Measurements from ENCODE around the gene PCID2. TPM values are rescaled to one million over a fixed set of nuclear protein-coding genes. Genes with fewer than 3 reads are reported as not detected.

PCID2 gene
- total RNA-seq, 1 experiment from 2014 or later, result 39.7 TPM

DNA sequence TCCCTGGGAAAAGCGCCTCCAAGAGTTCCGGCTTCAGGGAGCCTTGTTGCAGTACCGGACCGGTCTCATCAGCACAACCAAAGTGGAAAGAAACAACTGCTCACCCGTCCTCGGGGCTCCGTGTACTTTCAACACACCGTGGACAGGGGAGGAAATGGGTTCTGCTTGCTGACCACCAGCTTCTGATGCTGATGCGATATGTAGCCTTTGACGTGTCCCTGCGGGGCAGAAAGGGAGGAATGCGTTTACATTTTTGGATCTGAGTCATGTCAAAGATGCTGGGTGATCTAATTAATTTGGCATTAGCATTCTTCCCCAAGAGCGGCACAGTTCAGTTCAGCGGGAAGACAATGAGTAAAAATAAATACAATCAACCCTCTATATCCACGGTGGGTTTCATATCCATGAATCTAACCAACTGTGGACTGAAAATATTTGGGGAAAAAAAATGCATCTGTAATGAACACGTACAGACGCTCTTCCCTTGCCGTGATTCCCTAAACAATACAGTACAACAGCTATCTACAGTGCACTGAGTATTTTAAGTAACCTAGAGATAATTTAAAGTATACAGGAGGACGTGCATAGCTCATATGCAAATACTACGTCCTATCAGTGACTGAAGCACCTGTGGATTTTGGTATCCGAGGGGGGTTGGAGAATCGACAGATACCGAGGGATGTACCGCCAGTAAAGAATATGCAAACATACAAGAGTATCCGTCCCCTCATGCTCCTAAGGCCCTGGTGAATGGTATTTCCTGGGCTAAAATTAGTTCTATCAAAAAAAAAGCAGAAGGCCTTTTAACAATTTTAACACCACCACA lies 30.2 kb downstream of the PCID2 start:
- H3K36me3 ChIP-seq (ENCODE audit: control insufficient read depth, insufficient read depth, low read length), result peaks cover 8% of the 10 kb centered on the region; the same call in 1 of the 2 replicates
- no peaks in the 10 kb centered on the region for H3K27me3 ChIP-seq (ENCODE audit: control insufficient read depth, insufficient read depth, low read length)
- TF ChIP-seq SIN3A (IDR thresholded peaks at IDR 0.05; ENCODE audit: borderline replicate concordance, insufficient read depth, low read depth, low read length) (no peak), TCF7L2 (IDR thresholded peaks at IDR 0.05; ENCODE audit: low read depth, low read length) (no peak), POLR2AphosphoS5 (IDR thresholded peaks at IDR 0.05; ENCODE audit: low read depth, low read length) (no peak)
- TF ChIP-seq, protein P1, sequence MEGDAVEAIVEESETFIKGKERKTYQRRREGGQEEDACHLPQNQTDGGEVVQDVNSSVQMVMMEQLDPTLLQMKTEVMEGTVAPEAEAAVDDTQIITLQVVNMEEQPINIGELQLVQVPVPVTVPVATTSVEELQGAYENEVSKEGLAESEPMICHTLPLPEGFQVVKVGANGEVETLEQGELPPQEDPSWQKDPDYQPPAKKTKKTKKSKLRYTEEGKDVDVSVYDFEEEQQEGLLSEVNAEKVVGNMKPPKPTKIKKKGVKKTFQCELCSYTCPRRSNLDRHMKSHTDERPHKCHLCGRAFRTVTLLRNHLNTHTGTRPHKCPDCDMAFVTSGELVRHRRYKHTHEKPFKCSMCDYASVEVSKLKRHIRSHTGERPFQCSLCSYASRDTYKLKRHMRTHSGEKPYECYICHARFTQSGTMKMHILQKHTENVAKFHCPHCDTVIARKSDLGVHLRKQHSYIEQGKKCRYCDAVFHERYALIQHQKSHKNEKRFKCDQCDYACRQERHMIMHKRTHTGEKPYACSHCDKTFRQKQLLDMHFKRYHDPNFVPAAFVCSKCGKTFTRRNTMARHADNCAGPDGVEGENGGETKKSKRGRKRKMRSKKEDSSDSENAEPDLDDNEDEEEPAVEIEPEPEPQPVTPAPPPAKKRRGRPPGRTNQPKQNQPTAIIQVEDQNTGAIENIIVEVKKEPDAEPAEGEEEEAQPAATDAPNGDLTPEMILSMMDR (IDR thresholded peaks at IDR 0.05), result no peak
- TF ChIP-seq, protein P2, sequence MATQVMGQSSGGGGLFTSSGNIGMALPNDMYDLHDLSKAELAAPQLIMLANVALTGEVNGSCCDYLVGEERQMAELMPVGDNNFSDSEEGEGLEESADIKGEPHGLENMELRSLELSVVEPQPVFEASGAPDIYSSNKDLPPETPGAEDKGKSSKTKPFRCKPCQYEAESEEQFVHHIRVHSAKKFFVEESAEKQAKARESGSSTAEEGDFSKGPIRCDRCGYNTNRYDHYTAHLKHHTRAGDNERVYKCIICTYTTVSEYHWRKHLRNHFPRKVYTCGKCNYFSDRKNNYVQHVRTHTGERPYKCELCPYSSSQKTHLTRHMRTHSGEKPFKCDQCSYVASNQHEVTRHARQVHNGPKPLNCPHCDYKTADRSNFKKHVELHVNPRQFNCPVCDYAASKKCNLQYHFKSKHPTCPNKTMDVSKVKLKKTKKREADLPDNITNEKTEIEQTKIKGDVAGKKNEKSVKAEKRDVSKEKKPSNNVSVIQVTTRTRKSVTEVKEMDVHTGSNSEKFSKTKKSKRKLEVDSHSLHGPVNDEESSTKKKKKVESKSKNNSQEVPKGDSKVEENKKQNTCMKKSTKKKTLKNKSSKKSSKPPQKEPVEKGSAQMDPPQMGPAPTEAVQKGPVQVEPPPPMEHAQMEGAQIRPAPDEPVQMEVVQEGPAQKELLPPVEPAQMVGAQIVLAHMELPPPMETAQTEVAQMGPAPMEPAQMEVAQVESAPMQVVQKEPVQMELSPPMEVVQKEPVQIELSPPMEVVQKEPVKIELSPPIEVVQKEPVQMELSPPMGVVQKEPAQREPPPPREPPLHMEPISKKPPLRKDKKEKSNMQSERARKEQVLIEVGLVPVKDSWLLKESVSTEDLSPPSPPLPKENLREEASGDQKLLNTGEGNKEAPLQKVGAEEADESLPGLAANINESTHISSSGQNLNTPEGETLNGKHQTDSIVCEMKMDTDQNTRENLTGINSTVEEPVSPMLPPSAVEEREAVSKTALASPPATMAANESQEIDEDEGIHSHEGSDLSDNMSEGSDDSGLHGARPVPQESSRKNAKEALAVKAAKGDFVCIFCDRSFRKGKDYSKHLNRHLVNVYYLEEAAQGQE (IDR thresholded peaks at IDR 0.05; ENCODE audit: insufficient read depth in 1 of 2, low read depth in 2 of 2, low read length in 1 of 2), result no peak
- ChIA-PET POLR2A (no interaction called here), CTCF (interaction anchor here (0.6 kb wide), 1 partner anchor 15 kb away, joined by 3 read pairs; no protein-coding TSS in a partner anchor)
- no peak for DNase-seq (ENCODE audit: low read depth, low spot score)
- no peak overlapping the region for H3K4me3 ChIP-seq (ENCODE audit: low read depth in 2 of 2, low read length in 2 of 2)
- peak; percentile 68 for ATAC-seq
- intact Hi-C loops (cut with micrococcal nuclease; ENCODE audit: unreplicated experiment), result no loop called here
- no peaks in the 10 kb centered on the region for H3K9me3 ChIP-seq (ENCODE audit: control insufficient read depth, insufficient read depth, low read depth, low read length)
- H3K27ac ChIP-seq (ENCODE audit: low read length), result no peak overlapping the region
- in situ Hi-C loops (cut with HindIII; ENCODE audit: low pct_unique_long_range_greater_than_20kb, low sequenced_read_pairs), result no loop called here
- BruUV-seq (replicated peaks), result no TSS peak
- no peaks in the 10 kb centered on the region for H3K4me1 ChIP-seq (ENCODE audit: control insufficient read depth, insufficient read depth, low read length)

DNA sequence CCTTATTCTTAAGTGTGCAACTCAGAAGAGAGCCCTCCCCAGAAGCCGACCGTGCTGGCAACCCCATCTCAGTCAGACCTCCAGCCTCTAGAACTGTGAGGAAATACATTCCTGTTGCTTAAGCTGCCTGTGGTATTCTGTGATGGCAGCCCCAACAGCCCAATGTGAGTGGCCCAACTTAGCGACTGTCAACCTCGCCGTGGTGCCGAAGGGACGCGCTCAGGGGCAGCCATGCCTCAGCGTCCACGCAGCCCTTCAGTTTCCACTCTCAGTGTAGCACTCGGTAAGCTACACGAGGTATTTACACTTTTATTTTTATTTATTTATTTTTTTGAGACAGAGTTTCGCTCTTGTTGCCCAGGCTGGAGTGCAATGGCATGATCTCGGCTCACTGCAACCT lies 31.6 kb downstream of the PCID2 start:
- intact Hi-C loops (cut with micrococcal nuclease; ENCODE audit: unreplicated experiment) (no loop called here), in situ Hi-C loops (cut with HindIII; ENCODE audit: low pct_unique_long_range_greater_than_20kb, low sequenced_read_pairs) (no loop called here)
- no peak for TF ChIP-seq TCF7L2 (IDR thresholded peaks at IDR 0.05; ENCODE audit: low read depth, low read length)
- TF ChIP-seq, protein P1 (IDR thresholded peaks at IDR 0.05), result no peak
- no peak for TF ChIP-seq SIN3A (IDR thresholded peaks at IDR 0.05; ENCODE audit: borderline replicate concordance, insufficient read depth, low read depth, low read length)
- TF ChIP-seq, protein P2 (IDR thresholded peaks at IDR 0.05; ENCODE audit: insufficient read depth in 1 of 2, low read depth in 2 of 2, low read length in 1 of 2), result no peak
- no peak for TF ChIP-seq POLR2AphosphoS5 (IDR thresholded peaks at IDR 0.05; ENCODE audit: low read depth, low read length)
- Histone ChIP-seq H3K4me3 (ENCODE audit: low read depth in 2 of 2, low read length in 2 of 2) (no peak overlapping the region), H3K9me3 (ENCODE audit: control insufficient read depth, insufficient read depth, low read depth, low read length) (no peaks in the 10 kb centered on the region), H3K27me3 (ENCODE audit: control insufficient read depth, insufficient read depth, low read length) (no peaks in the 10 kb centered on the region), H3K36me3 (ENCODE audit: control insufficient read depth, insufficient read depth, low read length) (peaks cover 7% of the 10 kb centered on the region; the same call in 1 of the 2 replicates), H3K4me1 (ENCODE audit: control insufficient read depth, insufficient read depth, low read length) (no peaks in the 10 kb centered on the region), H3K27ac (ENCODE audit: low read length) (no peak overlapping the region)
- ChIA-PET CTCF (interaction anchor here (0.6 kb wide), 1 partner anchor 53 kb away, joined by 3 read pairs; no protein-coding TSS in a partner anchor), POLR2A (no interaction called here)
- no peak for ATAC-seq
- DNase-seq (ENCODE audit: low read depth, low spot score), result no peak
- no TSS peak for BruUV-seq (replicated peaks)
